Choroid plexus epithelial cell (primary cell): ENCODE results near the gene ADARB1.

Source experiments
- DNase-seq: peaks from one replicate; pipeline ENCODE4 v3.0.0-alpha.2; 2010; ENCODE audit warnings: low read depth
- H3K4me3 ChIP-seq: 2 replicates; pipeline ENCODE4 v1.5.1; 2011; ENCODE audit warnings: low read depth, mild to moderate bottlenecking, control low read depth, low read length, moderate library complexity
- CTCF ChIP-seq: conservative IDR thresholded peaks from 2 replicates; pipeline ENCODE4 v1.5.1; 2011; ENCODE audit warnings: low read depth, mild to moderate bottlenecking, control low read depth, inconsistent platforms, low read length, moderate library complexity

ADARB1 gene

DNA sequence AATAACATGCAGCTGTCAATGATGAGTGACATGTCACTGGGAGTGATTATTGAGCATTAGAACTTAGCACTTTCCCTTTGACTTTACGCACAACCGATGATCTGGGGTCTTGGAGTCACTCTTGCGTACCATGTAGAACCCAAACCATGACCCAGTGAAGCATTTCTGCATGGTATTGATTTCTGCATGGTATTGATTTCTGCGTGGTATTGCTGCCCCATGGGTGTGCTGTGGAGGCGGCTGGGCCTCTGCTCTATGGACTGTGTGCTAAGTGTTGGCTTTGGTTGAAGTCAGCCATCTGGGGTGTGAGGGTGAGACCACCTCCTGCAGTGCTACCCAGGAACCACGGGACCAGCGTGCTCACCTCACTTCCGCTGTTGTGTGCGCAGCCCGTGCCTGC, 98.0 kb downstream of the ADARB1 start:
- no peak for TF ChIP-seq CTCF
- H3K4me3 ChIP-seq, result no peak overlapping the region
- DNase-seq, result no peak

- DNase-seq, result no peak
- TF ChIP-seq CTCF, result no peak
- no peak overlapping the region for H3K4me3 ChIP-seq
Measured at GRCh38 chr21:45175326-45176095, 101.1 kb downstream of the ADARB1 start.

GRCh38 chr21:45176141-45176540, 101.8 kb downstream of the ADARB1 start:
- DNase-seq, result no peak
- H3K4me3 ChIP-seq, result no peak overlapping the region
- TF ChIP-seq CTCF, result no peak

DNA sequence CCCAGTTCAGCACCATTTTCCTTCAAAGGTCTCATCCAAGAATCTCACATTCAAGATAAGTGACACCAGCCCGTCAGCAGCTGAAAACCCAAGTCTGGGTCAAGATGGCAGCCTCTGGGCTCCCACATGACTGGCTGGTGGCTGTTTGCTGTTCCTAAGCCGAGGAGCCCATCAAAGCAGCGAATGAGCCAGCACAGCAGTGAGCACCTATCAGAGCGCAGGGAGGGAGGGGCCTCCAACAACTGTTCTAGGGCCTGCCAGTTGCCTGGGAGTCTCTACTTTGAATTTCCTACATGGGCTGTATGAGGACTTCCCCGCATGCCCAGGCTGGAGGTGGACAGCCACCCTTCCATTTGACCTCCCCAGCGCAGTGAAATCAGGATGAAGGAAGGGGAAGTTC, 102.7 kb downstream of the ADARB1 start:
- no peak for TF ChIP-seq CTCF
- no peak for DNase-seq
- no peak overlapping the region for H3K4me3 ChIP-seq

- no peak for DNase-seq
- no peak for TF ChIP-seq CTCF
- no peak overlapping the region for H3K4me3 ChIP-seq
Measured at GRCh38 chr21:45178070-45178608, 103.8 kb downstream of the ADARB1 start.

GRCh38 chr21:45178971-45179370, 104.6 kb downstream of the ADARB1 start:
- TF ChIP-seq CTCF, result no peak
- DNase-seq, result no peak
- H3K4me3 ChIP-seq, result no peak overlapping the region
